GM15510 (cell line): ENCODE measurements around the gene GRN.

Experiments
- POLR2A ChIP-seq: IDR thresholded peaks from 3 replicates; pipeline ENCODE4 v1.6.1; 2011; ENCODE audit warnings: borderline replicate concordance; ENCODE audit not compliant: insufficient read length; ENCODE audit errors: extremely low read depth

The GRN gene

GRCh38 chr17:44398692-44399691, 53.9 kb downstream of the GRN start:
- TF ChIP-seq POLR2A: no peak

DNA sequence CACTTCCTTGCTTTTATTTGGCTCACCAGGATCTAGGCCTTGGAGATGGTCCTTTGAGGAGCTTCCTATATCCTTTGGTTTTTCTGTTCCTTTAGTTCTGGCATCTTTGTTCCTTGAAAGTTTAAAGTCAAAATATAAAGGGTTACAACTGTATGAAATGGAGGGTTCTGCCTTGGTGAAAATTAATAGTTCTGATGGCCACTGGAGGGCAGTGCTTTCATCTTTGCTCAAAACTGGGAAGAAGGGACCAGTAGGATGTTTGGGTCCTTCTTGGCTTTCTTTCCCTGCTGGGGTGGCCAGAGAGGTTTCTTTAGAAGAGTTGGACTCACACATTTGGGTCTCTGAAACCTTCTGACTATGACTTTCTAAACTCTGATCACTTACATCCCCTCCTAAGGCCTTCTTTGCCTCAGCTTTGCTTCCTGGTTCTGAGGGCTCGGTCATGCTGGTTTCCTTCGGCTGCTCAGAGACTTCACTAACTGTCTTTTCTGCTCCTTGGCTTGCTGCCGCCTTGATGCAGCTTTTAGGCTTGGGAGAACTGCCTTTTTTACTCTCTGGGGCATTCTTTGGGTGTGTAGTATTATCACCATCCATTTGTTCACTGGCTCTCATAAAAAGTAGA, 55.2 kb downstream of the GRN start:
- TF ChIP-seq POLR2A: no peak
